Mesothelial cell of epicardium (in vitro differentiated cells): Measurements from ENCODE around the gene TMC5. TPM values are rescaled to one million over a fixed set of nuclear protein-coding genes. Genes with fewer than 3 reads are reported as not detected.

Source experiments
- DNase-seq, 2 experiments: peaks; one replicate each; pipeline ENCODE4 v3.0.0; 2021; ENCODE audit warnings: low spot score in 2 of 2; ENCODE audit not compliant: unreplicated experiment in 2 of 2
- H3K27ac Mint-ChIP-seq: 2 replicates; pipeline ENCODE4 v1.8.0; 2021; ENCODE audit warnings: mixed read lengths
- H3K27me3 Mint-ChIP-seq: 2 replicates; pipeline ENCODE4 v1.8.0; 2021; ENCODE audit warnings: low read depth, mixed read lengths
- H3K36me3 Mint-ChIP-seq: 2 replicates; pipeline ENCODE4 v1.8.0; 2021; ENCODE audit warnings: mixed read lengths
- H3K4me1 Mint-ChIP-seq: 2 replicates; pipeline ENCODE4 v1.8.0; 2021; ENCODE audit warnings: mixed read lengths
- H3K4me3 Mint-ChIP-seq: 2 replicates; pipeline ENCODE4 v1.8.0; 2021; ENCODE audit warnings: mild to moderate bottlenecking, moderate library complexity, mixed read lengths
- H3K9me3 Mint-ChIP-seq: 2 replicates; pipeline ENCODE4 v1.8.0; 2021; ENCODE audit warnings: mixed read lengths
- total RNA-seq: library from RNA; stranded (reverse); gene quantifications from 3 replicates; pipeline ENCODE4 v1.2.1, GENCODE V29; 2021
- TF ChIP-seq, protein P1 (sequence below): fragments of 200-600 bp; sonication (generic); IDR thresholded peaks from one replicate; pipeline ENCODE4 v1.5.0; 2021; ENCODE audit warnings: antibody characterized with exemption; ENCODE audit not compliant: unreplicated experiment

Gene TMC5
- total RNA-seq, 1 donor from 2014 or later = 1.4 TPM

DNA sequence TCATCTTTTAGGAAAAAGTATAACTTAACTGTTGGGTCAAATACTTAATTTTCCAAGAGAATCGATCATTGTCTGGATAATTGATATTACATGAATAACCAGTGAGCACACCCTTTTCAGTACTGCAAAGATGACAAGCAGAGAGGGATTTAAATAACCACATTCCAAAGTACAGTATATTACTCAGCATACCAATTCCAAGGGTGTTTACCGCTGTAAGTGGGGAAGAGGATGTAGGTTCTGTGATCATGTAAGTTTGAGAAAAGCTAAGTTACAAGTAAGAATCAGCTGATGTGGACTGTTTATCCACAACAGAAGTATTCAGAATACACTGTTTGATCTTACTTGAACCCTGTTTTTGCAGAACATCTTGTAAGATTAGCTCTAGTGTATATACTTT is 98.1 kb downstream of the TMC5 start:
- Mint-ChIP-seq H3K4me1 (peaks cover 19% of the 10 kb centered on the region), H3K27ac (no peak overlapping the region), H3K36me3 (peaks cover 42% of the 10 kb centered on the region), H3K27me3 (no peaks in the 10 kb centered on the region), H3K9me3 (peaks cover 15% of the 10 kb centered on the region), H3K4me3 (no peak overlapping the region)
- DNase-seq = no peak
- TF ChIP-seq, protein P1, sequence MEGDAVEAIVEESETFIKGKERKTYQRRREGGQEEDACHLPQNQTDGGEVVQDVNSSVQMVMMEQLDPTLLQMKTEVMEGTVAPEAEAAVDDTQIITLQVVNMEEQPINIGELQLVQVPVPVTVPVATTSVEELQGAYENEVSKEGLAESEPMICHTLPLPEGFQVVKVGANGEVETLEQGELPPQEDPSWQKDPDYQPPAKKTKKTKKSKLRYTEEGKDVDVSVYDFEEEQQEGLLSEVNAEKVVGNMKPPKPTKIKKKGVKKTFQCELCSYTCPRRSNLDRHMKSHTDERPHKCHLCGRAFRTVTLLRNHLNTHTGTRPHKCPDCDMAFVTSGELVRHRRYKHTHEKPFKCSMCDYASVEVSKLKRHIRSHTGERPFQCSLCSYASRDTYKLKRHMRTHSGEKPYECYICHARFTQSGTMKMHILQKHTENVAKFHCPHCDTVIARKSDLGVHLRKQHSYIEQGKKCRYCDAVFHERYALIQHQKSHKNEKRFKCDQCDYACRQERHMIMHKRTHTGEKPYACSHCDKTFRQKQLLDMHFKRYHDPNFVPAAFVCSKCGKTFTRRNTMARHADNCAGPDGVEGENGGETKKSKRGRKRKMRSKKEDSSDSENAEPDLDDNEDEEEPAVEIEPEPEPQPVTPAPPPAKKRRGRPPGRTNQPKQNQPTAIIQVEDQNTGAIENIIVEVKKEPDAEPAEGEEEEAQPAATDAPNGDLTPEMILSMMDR = no peak

DNA sequence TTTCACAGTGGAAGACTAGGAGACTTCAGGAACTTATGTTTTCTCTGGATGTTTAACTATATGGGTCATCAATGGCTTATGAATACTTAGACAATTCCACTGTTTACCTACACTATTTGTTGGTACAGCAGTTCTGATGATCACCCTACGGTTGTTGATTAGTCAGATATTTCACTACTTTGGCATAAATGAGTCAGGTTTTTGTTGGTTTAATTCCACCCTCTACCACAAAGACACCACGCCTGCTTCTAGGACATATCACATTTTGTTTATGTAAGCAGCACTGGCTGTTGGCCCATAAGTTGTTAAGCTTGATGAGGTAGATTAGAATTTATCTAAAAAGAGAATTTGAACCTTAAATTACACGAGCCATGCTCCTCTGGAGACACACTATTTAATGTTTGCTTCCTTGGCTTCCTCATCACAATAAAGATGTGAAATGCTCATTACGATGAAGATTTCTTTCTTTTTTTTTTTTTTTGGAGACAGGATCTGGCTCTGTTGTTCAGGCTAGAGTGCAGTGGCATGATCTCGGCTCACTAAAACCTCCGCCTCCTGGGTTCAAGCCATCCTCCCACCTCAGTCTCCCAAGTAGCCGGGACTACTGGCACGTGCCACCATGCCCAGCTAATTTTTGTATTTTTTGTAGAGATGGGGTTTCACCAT is 99.9 kb downstream of the TMC5 start:
- H3K27ac Mint-ChIP-seq = no peak overlapping the region
- H3K4me3 Mint-ChIP-seq = no peak overlapping the region
- DNase-seq = no peak

DNA sequence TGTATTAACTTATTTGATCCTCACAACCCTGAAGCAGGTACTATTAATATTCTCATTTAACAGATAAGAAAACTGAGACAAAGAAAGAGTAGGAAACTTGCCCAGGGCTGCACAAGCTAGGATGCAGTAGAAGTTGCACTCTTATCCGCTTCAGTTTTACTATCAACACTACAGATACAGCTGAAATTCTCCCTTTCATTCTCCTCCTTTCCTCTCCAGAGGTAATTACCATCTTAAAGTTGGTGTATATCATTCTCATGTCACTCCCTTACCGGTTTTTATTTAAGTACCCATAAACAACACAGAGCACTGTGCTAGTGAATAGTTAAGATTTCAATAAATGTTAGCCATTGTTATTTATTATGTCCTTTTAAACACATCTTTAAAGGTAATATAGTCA is 100.7 kb downstream of the TMC5 start:
- H3K36me3 Mint-ChIP-seq = peaks cover 25% of the 10 kb centered on the region
- TF ChIP-seq, protein P1 = no peak
- no peaks in the 10 kb centered on the region for H3K27me3 Mint-ChIP-seq
- no peak for DNase-seq
- H3K27ac Mint-ChIP-seq = no peak overlapping the region
- peaks cover 32% of the 10 kb centered on the region for H3K4me1 Mint-ChIP-seq
- H3K4me3 Mint-ChIP-seq = no peak overlapping the region
- H3K9me3 Mint-ChIP-seq = peaks cover 3% of the 10 kb centered on the region

More for the DNA sequence above, 99.9 kb downstream of the TMC5 start:
- TF ChIP-seq, protein P1 = no peak
- H3K36me3 Mint-ChIP-seq = peaks cover 34% of the 10 kb centered on the region
- no peaks in the 10 kb centered on the region for H3K27me3 Mint-ChIP-seq
- peaks cover 12% of the 10 kb centered on the region for H3K9me3 Mint-ChIP-seq
- H3K4me1 Mint-ChIP-seq = peaks cover 32% of the 10 kb centered on the region

DNA sequence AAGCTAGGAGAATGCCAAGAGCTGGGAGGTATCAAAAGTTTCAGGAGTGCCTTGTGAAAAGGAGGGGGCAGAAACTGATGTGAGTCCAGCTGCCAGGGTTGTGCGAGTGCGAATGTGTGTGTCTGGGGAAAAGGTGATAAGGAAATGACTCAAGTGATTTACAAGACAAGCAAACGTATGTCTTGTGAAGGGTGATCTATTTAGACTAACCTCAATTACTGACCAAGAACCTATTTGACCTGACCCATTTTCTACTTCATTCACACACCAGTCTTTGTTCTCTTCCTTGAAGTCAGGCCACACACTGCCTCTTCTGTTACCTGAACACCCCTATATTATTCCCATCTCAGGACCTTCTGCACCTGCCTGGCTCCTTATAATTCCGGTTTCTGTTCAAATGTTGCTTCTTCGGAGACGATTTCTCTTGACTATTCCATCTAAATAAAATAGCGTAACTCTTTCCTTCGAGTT is 103.2 kb downstream of the TMC5 start:
- Mint-ChIP-seq H3K4me3 (peak overlapping the region; percentile 92), H3K27ac (peak overlapping the region; percentile 95)

DNA sequence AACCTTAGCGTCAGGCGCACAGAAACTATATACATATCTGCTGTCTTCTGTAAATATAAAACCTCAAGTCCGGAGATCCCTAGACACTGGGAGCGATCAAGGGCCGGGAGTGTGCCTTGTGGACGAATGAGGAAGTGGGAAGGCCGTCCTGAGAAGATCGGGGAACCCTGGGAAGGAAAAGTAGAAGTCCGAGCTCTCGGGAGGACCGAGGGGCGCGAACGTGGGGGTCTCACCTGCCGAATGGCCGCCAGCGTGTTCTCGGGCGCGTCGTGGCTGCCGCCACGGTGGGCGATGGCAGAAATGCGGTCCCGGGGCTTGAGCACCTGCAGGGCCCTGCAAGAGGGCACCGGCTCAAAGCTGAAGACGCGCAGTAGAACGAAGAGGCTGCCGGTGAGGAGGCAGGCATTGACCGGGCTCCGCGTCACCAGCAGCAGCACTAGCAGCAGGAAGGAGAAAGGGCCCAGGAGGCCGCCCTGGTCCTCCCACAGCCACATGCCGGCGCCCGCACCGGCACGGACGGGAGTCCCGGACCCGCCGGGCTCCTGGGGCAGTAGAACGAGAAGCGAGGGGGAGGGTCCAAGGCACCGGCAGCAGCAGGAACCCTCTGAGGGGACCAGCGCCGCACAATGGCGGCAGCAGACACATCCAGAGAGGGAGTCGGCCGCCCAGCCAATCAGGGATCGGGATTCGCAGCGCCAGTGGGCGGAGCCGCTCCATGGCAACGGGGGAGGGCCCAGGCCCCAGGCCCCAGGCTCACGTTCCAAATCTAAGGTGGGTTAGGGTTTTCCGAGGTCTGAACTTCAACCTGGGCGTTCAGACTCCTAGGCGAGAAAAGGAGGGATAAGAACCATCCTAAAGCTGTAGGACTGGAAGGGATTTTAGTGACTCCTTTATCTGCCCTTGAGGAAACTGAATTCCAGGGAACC is 104.1 kb downstream of the TMC5 start, which contains the start of gene GDE1:
TSS of gene GDE1 (minus strand) at position 628 of the 926 bp plus-strand sequence. CDS start at position 494, 134 bp downstream.
- DNase-seq = peak; percentile 90 to 95
- H3K4me3 Mint-ChIP-seq = peak within 1 kb of the TSS; percentile 92
- H3K4me1 Mint-ChIP-seq = peaks cover 45% of the 10 kb centered on the region
- H3K27ac Mint-ChIP-seq = peak within 1 kb of the TSS; percentile 95
- H3K36me3 Mint-ChIP-seq = peaks cover 8% of the 10 kb centered on the region
- no peaks in the 10 kb centered on the region for H3K27me3 Mint-ChIP-seq
- H3K9me3 Mint-ChIP-seq = no peaks in the 10 kb centered on the region
- TF ChIP-seq, protein P1 = no peak

More for the DNA sequence above, 103.2 kb downstream of the TMC5 start:
- TF ChIP-seq, protein P1 = no peak
- no peak for DNase-seq
- Mint-ChIP-seq H3K36me3 (peaks cover 10% of the 10 kb centered on the region), H3K4me1 (peaks cover 45% of the 10 kb centered on the region), H3K9me3 (no peaks in the 10 kb centered on the region), H3K27me3 (no peaks in the 10 kb centered on the region)
